ENCODE measurements around the gene GYPC. TPM values are rescaled to one million over a fixed set of nuclear protein-coding genes. Genes with fewer than 3 reads are reported as not detected.
"Not testable (repeated sequence)": the region's sequence is repeated elsewhere in the genome, so short reads cannot be mapped to it uniquely, and the experiment has no call there.

The GYPC gene
- total RNA-seq, 1 donor from 2014 or later, result 59.9 TPM

GRCh38 chr2:126634273-126634861, 21.6 kb upstream of the GYPC start:
- H3K4me3 ChIP-seq (ENCODE audit: low read depth, low read length), result no peak overlapping the region
- peak; percentile 70 for TF ChIP-seq CTCF (conservative IDR thresholded peaks at IDR 0.05; ENCODE audit: low read depth, low read length)
- DNase-seq (ENCODE audit: low read depth), result no peak

GRCh38 chr2:126635281-126635680, 20.7 kb upstream of the GYPC start:
- H3K4me3 ChIP-seq (ENCODE audit: low read depth, low read length), result no peak overlapping the region
- DNase-seq (ENCODE audit: low read depth), result no peak
- TF ChIP-seq CTCF (conservative IDR thresholded peaks at IDR 0.05; ENCODE audit: low read depth, low read length), result no peak

- H3K4me3 ChIP-seq (ENCODE audit: low read depth, low read length), result no peak overlapping the region
- TF ChIP-seq CTCF (conservative IDR thresholded peaks at IDR 0.05; ENCODE audit: low read depth, low read length), result no peak
- DNase-seq (ENCODE audit: low read depth), result no peak
Observed at GRCh38 chr2:126635736-126636135, 20.2 kb upstream of the GYPC start.

- TF ChIP-seq CTCF (conservative IDR thresholded peaks at IDR 0.05; ENCODE audit: low read depth, low read length), result no peak
- H3K4me3 ChIP-seq (ENCODE audit: low read depth, low read length), result no peak overlapping the region
- no peak for DNase-seq (ENCODE audit: low read depth)
Observed at GRCh38 chr2:126637386-126637785, 18.6 kb upstream of the GYPC start.

- H3K4me3 ChIP-seq (ENCODE audit: low read depth, low read length), result no peak overlapping the region
- no peak for TF ChIP-seq CTCF (conservative IDR thresholded peaks at IDR 0.05; ENCODE audit: low read depth, low read length)
- DNase-seq (ENCODE audit: low read depth), result no peak
Observed at GRCh38 chr2:126638746-126639145, 17.2 kb upstream of the GYPC start.

GRCh38 chr2:126639276-126639675, 16.7 kb upstream of the GYPC start:
- DNase-seq (ENCODE audit: low read depth), result no peak
- no peak for TF ChIP-seq CTCF (conservative IDR thresholded peaks at IDR 0.05; ENCODE audit: low read depth, low read length)
- H3K4me3 ChIP-seq (ENCODE audit: low read depth, low read length), result no peak overlapping the region

- H3K4me3 ChIP-seq (ENCODE audit: low read depth, low read length); DNase-seq (ENCODE audit: low read depth): not testable (repeated sequence)
Observed at GRCh38 chr2:126641294-126641693, 14.7 kb upstream of the GYPC start.

All from epithelial cell of proximal tubule (primary cell).